T-helper 17 cell (primary cell): ENCODE data around the gene SPINT2. TPM values are rescaled to one million over a fixed set of nuclear protein-coding genes. Genes with fewer than 3 reads are reported as not detected.
"Not testable (repeated sequence)": the region's sequence is repeated elsewhere in the genome, so short reads cannot be mapped to it uniquely, and the experiment has no call there.

ENCODE experiments used
- ATAC-seq: fragments of 150-1000 bp; cut with Tn5 transposase; 2 replicates; pipeline ENCODE4 v1.10.0; 2021; ENCODE audit warnings: mild to moderate bottlenecking, moderate library complexity
- DNase-seq, 3 donors: peaks; one replicate each; pipeline versions ENCODE4 v3.0.0 to v3.0.0-alpha.2; 2020 to 2021
- H3K9me3 ChIP-seq: one replicate; pipeline ENCODE4 v1.7.0; 2013; ENCODE audit warnings: low read length, mild to moderate bottlenecking; ENCODE audit not compliant: control insufficient read depth, poor library complexity, severe bottlenecking
- H3K27ac Mint-ChIP-seq: one replicate; pipeline ENCODE4 v1.8.0; 2022; ENCODE audit warnings: mild to moderate bottlenecking, moderate library complexity, mixed read lengths
- H3K27me3 Mint-ChIP-seq: one replicate; pipeline ENCODE4 v1.8.0; 2022; ENCODE audit warnings: mixed read lengths
- H3K36me3 Mint-ChIP-seq: one replicate; pipeline ENCODE4 v1.8.0; 2022; ENCODE audit warnings: low read depth, mixed read lengths
- H3K4me1 Mint-ChIP-seq: one replicate; pipeline ENCODE4 v1.8.0; 2022; ENCODE audit warnings: mild to moderate bottlenecking, mixed read lengths
- H3K4me3 Mint-ChIP-seq: one replicate; pipeline ENCODE4 v1.8.0; 2022; ENCODE audit warnings: mild to moderate bottlenecking, moderate library complexity, mixed read lengths
- total RNA-seq, 4 donors: library from RNA in 2 of 4; stranded (reverse) in 2 of 4; gene quantifications; one replicate each; pipeline ENCODE4 v1.2.3 and lab custom pipeline; 2022 to 2026

Gene SPINT2, protein sequence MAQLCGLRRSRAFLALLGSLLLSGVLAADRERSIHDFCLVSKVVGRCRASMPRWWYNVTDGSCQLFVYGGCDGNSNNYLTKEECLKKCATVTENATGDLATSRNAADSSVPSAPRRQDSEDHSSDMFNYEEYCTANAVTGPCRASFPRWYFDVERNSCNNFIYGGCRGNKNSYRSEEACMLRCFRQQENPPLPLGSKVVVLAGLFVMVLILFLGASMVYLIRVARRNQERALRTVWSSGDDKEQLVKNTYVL
- total RNA-seq: 10 to 100 TPM; 32.2 to 49.1 TPM
- 12.8 to 13.2 reads per million in 2 donors for total RNA-seq (lab: John Stamatoyannopoulos, UW)

DNA sequence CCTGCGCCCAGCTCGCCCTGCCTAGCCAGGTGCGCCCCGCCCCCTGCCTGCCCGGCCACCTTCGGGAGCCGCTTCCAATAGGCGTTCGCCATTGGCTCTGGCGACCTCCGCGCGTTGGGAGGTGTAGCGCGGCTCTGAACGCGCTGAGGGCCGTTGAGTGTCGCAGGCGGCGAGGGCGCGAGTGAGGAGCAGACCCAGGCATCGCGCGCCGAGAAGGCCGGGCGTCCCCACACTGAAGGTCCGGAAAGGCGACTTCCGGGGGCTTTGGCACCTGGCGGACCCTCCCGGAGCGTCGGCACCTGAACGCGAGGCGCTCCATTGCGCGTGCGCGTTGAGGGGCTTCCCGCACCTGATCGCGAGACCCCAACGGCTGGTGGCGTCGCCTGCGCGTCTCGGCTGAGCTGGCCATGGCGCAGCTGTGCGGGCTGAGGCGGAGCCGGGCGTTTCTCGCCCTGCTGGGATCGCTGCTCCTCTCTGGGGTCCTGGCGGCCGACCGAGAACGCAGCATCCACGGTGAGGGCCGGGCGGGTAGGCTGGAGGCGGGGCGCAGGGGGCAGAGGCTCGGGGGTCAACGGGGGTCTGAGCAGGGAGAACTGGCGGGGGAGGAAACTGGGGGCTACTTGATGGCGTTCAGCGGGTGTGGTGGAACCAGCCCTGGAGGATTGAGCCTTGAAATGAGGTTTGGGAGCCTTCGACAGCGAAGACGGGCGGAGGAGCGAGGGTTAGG is at the start of gene SPINT2:
SPINT2 (plus strand) TSS at position 88 of the 727 bp plus-strand sequence; CDS start at position 408, 320 bp downstream.
- H3K4me3 Mint-ChIP-seq: peak within 1 kb of the TSS; percentile 87
- H3K27ac Mint-ChIP-seq: peak within 1 kb of the TSS; percentile 79
- no peaks in the 10 kb centered on the region for H3K36me3 Mint-ChIP-seq
- no peaks in the 10 kb centered on the region for H3K27me3 Mint-ChIP-seq
- H3K4me1 Mint-ChIP-seq: peaks cover 27% of the 10 kb centered on the region
- peak in 2 of 3 donors; percentile 37 to 48 for DNase-seq
- H3K9me3 ChIP-seq: no peaks in the 10 kb centered on the region
- peak; percentile 52 for ATAC-seq

- Mint-ChIP-seq H3K4me1 (peaks cover 16% of the 10 kb centered on the region), H3K36me3 (no peaks in the 10 kb centered on the region), H3K4me3 (no peak overlapping the region), H3K27ac (no peak overlapping the region), H3K27me3 (peaks cover 55% of the 10 kb centered on the region)
- H3K9me3 ChIP-seq: no peaks in the 10 kb centered on the region
- no peak for ATAC-seq
- DNase-seq: no peak
These were observed 47.4 kb upstream of the SPINT2 start for GRCh38 chr19:38216785-38217641.

GRCh38 chr19:38218204-38218603 is 46.2 kb upstream of the SPINT2 start:
- Mint-ChIP-seq H3K36me3 (peaks cover 5% of the 10 kb centered on the region), H3K4me3 (no peak overlapping the region), H3K27me3 (peaks cover 57% of the 10 kb centered on the region), H3K27ac (no peak overlapping the region), H3K4me1 (peaks cover 16% of the 10 kb centered on the region)
- ATAC-seq (no peak), DNase-seq (no peak)
- H3K9me3 ChIP-seq: no peaks in the 10 kb centered on the region

DNA sequence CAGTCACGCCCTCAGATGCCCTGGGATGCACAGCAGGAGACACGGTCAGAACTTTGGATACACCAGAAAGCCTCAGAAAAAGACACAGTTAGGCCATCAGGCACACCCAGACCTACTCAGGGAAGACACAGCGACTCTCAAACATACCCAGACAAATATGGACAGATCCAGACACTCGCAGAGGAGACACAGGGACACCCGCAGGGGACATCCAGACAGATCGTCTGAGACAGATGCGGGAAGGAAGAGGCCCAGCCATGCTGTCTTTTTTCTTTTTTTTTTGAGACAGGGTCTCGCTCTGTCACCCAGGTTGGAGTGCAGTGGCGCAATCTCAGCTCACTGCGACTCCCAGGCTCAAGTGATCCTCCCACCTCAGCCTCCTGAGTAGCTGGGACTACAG is 45.2 kb upstream of the SPINT2 start:
- no peak overlapping the region for H3K4me3 Mint-ChIP-seq
- ATAC-seq: no peak
- DNase-seq: no peak
- no peak overlapping the region for H3K27ac Mint-ChIP-seq
- H3K36me3 Mint-ChIP-seq: peaks cover 7% of the 10 kb centered on the region
- H3K4me1 Mint-ChIP-seq: peaks cover 13% of the 10 kb centered on the region
- H3K9me3 ChIP-seq: no peaks in the 10 kb centered on the region
- H3K27me3 Mint-ChIP-seq: peaks cover 59% of the 10 kb centered on the region

DNA sequence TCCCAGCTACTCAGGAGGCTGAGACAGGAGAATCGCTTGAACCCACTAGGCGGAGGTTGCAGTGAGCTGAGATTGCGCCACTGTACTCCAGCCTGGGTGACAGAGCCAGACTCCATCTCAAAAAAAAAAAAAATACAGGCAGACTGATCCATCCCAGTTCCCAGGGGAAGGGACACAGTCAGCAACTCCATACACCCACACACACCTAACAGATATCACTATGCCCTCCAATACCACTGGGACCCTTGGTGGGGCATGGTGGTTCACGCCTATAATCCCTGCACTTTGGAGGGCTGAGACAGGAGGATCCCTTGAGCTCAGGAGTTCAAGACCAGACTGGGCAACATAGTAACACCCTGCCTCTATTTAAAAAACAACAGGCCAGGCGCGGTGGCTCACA is 43.0 kb upstream of the SPINT2 start:
- ATAC-seq (no peak), DNase-seq (no peak)
- peaks cover 62% of the 10 kb centered on the region for H3K27me3 Mint-ChIP-seq
- H3K4me3 Mint-ChIP-seq: no peak overlapping the region
- H3K4me1 Mint-ChIP-seq: peaks cover 13% of the 10 kb centered on the region
- H3K36me3 Mint-ChIP-seq: peaks cover 7% of the 10 kb centered on the region
- H3K9me3 ChIP-seq: no peaks in the 10 kb centered on the region
- H3K27ac Mint-ChIP-seq: no peak overlapping the region

DNA sequence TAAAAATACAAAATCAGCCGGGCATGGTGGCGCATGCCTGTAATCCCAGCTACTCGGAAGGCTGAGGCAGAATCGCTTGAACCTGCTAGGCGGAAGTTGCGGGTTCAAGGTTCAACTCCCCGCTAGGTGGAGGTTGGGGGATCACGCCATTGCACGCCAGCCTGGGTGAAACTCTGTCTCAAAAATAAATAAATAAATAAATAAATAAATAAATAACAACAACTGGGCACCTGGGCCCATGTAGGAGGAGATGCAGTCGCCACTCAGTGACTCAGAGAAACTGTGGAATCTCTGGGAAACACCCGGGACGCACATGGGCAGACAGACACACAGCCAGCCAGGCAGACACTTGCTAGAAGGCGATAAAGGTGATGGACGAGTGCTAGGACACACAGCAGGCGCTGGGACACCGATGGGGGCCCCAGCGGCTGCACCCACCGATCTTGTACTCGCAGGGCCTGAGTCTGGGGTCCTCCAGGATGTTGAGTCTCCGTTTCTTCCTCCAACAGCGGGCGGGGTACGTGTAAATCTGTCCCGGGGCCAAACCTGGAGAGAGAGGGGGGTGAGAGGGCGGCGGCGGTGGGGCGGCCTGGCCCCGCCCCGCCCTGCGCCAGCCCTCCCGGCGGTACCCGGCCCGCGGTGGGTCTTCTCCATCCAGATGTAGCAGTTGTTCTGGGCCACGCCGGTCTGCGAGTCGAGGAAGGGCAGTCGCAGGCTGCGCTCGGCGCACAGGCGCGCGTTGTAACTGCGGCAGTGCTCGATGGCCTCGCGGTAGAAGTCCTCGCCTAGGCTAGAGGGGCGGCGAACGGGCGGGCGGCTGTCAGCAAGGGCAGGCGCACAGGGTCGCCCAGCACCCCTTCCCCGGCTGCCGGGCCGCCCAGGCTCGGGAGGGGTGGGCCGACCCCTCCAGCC is 42.2 kb upstream of the SPINT2 start:
- no peak overlapping the region for H3K27ac Mint-ChIP-seq
- H3K9me3 ChIP-seq: no peaks in the 10 kb centered on the region
- peaks cover 16% of the 10 kb centered on the region for H3K4me1 Mint-ChIP-seq
- DNase-seq (no peak), ATAC-seq (no peak)
- H3K36me3 Mint-ChIP-seq: peaks cover 9% of the 10 kb centered on the region
- H3K27me3 Mint-ChIP-seq: peaks cover 69% of the 10 kb centered on the region
- no peak overlapping the region for H3K4me3 Mint-ChIP-seq

GRCh38 chr19:38223119-38223523 is 41.3 kb upstream of the SPINT2 start:
- no peak overlapping the region for H3K27ac Mint-ChIP-seq
- H3K27me3 Mint-ChIP-seq: peaks cover 78% of the 10 kb centered on the region
- no peak for ATAC-seq
- H3K36me3 Mint-ChIP-seq: peaks cover 9% of the 10 kb centered on the region
- no peak for DNase-seq
- no peaks in the 10 kb centered on the region for H3K9me3 ChIP-seq
- H3K4me3 Mint-ChIP-seq: peak overlapping the region; percentile 69
- H3K4me1 Mint-ChIP-seq: peaks cover 18% of the 10 kb centered on the region

- peaks cover 73% of the 10 kb centered on the region for H3K27me3 Mint-ChIP-seq
- no peak overlapping the region for H3K27ac Mint-ChIP-seq
- H3K4me3 Mint-ChIP-seq: peak overlapping the region; percentile 69
- peaks cover 9% of the 10 kb centered on the region for H3K36me3 Mint-ChIP-seq
- no peaks in the 10 kb centered on the region for H3K9me3 ChIP-seq
- H3K4me1 Mint-ChIP-seq: peaks cover 20% of the 10 kb centered on the region
- DNase-seq (no peak), ATAC-seq (no peak)
These were observed 40.8 kb upstream of the SPINT2 start for GRCh38 chr19:38223617-38224013.

DNA sequence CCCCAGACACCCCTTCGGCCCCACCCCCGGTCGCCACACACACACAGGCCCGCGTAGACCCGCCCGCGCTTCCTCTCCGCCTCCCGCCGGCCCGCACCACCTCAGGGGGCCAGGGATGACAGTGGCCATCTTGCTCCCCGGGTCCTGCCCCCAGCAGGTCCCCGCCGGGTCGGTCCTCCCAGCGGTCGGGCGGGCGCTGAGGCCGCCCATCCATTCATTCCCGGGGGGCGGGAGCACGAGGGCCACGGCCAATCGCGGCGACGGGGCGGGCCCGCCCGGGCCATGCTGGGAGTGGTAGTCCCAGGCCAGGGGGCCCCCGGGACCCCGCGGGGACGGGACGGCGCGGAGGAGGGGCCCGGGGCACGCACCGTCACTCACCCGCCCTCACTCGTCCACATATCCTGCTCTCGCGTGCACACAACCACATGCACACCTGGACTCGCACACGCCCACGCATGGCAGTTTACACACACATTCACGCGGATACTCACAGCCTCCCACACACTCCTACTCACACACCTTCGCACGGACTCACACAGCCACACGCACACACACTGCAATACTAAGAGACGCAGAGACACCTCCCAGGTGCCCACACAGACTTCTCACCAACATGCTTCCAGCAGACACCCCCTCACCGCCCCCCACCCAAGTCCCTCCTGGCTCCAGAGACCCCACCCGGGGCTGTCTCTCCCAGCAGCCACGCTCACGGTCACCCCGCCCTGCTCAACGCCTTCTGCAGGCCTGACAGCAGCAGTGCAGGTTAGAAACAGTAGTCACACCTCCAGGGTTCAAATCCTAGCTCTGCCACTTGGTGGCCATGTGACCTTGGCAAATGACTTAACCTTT is 40.1 kb upstream of the SPINT2 start, which contains the start of gene DPF1:
DPF1 (minus strand) TSS at position 209 of the 849 bp plus-strand sequence; CDS start at position 129, 80 bp downstream.
- peaks cover 9% of the 10 kb centered on the region for H3K36me3 Mint-ChIP-seq
- H3K4me3 Mint-ChIP-seq: peak within 1 kb of the TSS; percentile 87
- H3K9me3 ChIP-seq: no peaks in the 10 kb centered on the region
- peaks cover 67% of the 10 kb centered on the region for H3K27me3 Mint-ChIP-seq
- no peak within 1 kb of the TSS for H3K27ac Mint-ChIP-seq
- ATAC-seq (peak; percentile 74), DNase-seq (peak in 1 of 3 donors; percentile 32)
- H3K4me1 Mint-ChIP-seq: peaks cover 21% of the 10 kb centered on the region

DNA sequence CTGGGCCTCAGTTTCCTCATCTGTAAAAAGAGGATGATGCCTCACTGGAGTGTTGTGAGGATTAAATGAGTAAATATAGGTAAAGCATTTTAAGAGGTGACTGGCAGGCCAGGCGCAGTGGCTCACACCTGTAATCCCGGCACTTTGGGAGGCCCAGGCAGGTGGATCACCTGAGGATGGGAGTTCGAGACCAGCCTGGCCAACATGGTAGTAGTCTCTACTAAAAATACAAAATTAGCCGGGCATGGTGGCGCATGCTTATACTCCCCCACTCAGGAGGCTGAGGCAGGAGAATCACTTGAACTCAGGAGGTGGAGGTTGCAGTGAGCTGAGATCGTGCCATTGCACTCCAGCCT is 39.5 kb upstream of the SPINT2 start:
- H3K36me3 Mint-ChIP-seq, H3K4me3 Mint-ChIP-seq: not testable (repeated sequence)
- peaks cover 23% of the 10 kb centered on the region for H3K4me1 Mint-ChIP-seq

DNA sequence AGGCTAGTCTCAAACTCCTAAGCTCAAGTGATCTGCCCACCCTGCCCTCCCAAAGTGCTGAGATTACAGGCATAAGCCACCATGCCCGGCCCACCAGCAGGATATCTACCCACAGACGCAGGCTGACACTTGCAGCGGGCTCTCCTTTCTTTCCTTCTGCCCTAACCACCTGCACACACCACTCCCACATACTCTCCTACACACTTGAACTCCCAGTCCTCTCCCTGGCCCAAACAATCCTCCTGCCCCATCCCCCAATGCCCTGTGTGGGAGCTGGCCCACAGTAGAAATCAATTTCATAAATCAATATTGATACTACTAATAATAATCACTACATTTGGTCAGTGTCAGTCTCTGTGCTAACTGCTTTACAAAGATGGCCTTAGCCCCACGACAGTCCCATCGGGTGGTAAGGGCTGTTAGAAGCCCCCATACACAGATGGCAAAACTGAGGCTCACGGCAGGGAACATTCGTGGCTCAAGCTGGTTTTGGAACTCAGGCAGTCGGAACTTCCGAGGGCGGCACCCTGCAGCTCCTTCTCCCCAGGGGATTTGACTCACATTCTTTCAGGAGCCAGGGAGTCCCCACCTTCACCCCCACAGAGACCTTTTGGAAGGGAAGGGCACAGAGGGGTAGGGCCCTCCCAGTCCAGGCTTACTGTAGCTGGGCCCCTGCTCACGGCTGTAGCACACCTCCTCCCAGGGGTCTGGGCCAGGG is 36.9 kb upstream of the SPINT2 start:
- peaks cover 9% of the 10 kb centered on the region for H3K36me3 Mint-ChIP-seq
- H3K27ac Mint-ChIP-seq: no peak overlapping the region
- ATAC-seq: no peak
- no peak for DNase-seq
- H3K4me3 Mint-ChIP-seq: peak overlapping the region; percentile 63
- peaks cover 24% of the 10 kb centered on the region for H3K4me1 Mint-ChIP-seq
- H3K9me3 ChIP-seq: no peaks in the 10 kb centered on the region
- peaks cover 62% of the 10 kb centered on the region for H3K27me3 Mint-ChIP-seq

More for the DNA sequence above, 39.5 kb upstream of the SPINT2 start:
- ATAC-seq, H3K9me3 ChIP-seq, DNase-seq, H3K27ac Mint-ChIP-seq: not testable (repeated sequence)
- peaks cover 61% of the 10 kb centered on the region for H3K27me3 Mint-ChIP-seq
